HG02970 (cell line): Measurements from ENCODE around the gene RBM19.

Experiments
- ATAC-seq: cut with Tn5 transposase; IDR thresholded peaks from one replicate; pipeline ENCODE4 v1.9.1; 2021; ENCODE audit warnings: mild to moderate bottlenecking, moderate library complexity, moderate number of reproducible peaks; ENCODE audit not compliant: unreplicated experiment, low FRiP score

The RBM19 gene

GRCh38 chr12:113932381-113933196, 33.5 kb downstream of the RBM19 start:
- no peak for ATAC-seq

- ATAC-seq, result no peak
These were observed 34.6 kb downstream of the RBM19 start for GRCh38 chr12:113931517-113931916.

- ATAC-seq, result no peak
These were observed 35.9 kb downstream of the RBM19 start for GRCh38 chr12:113930249-113930648.

- ATAC-seq, result no peak
These were observed 36.7 kb downstream of the RBM19 start for GRCh38 chr12:113929312-113929989.

GRCh38 chr12:113926788-113927187, 39.3 kb downstream of the RBM19 start:
- no peak for ATAC-seq

GRCh38 chr12:113924341-113924740, 41.8 kb downstream of the RBM19 start:
- ATAC-seq, result no peak

- ATAC-seq, result no peak
These were observed 42.9 kb downstream of the RBM19 start for GRCh38 chr12:113923251-113923650.

- ATAC-seq, result no peak
These were observed 44.7 kb downstream of the RBM19 start for GRCh38 chr12:113921430-113921829.

- ATAC-seq, result no peak
These were observed 46.3 kb downstream of the RBM19 start for GRCh38 chr12:113919791-113920190.

- ATAC-seq, result no peak
These were observed 47.8 kb downstream of the RBM19 start for GRCh38 chr12:113918306-113918705.

- no peak for ATAC-seq
These were observed 48.7 kb downstream of the RBM19 start for GRCh38 chr12:113917393-113917792.

GRCh38 chr12:113914806-113915205, 51.3 kb downstream of the RBM19 start:
- no peak for ATAC-seq

- ATAC-seq, result no peak
These were observed 51.9 kb downstream of the RBM19 start for GRCh38 chr12:113914176-113914575.

GRCh38 chr12:113912760-113913329, 53.3 kb downstream of the RBM19 start:
- ATAC-seq, result no peak

- no peak for ATAC-seq
These were observed 54.0 kb downstream of the RBM19 start for GRCh38 chr12:113911971-113912759.

GRCh38 chr12:113910751-113911272, 55.3 kb downstream of the RBM19 start:
- ATAC-seq, result no peak

- no peak for ATAC-seq
These were observed 56.2 kb downstream of the RBM19 start for GRCh38 chr12:113909776-113910420.

- no peak for ATAC-seq
These were observed 57.5 kb downstream of the RBM19 start for GRCh38 chr12:113908584-113909100.

GRCh38 chr12:113907446-113908180, 58.5 kb downstream of the RBM19 start:
- no peak for ATAC-seq
